D721Med (cell line): ENCODE data around the gene ASTN1.

Source experiments
- DNase-seq: peaks from one replicate; pipeline ENCODE4 v3.0.0; 2011; ENCODE audit warnings: low spot score; ENCODE audit not compliant: insufficient read length
- FAIRE-seq: peaks from 2 replicates; lab custom pipeline; 2011; peaks lifted over from hg19 to GRCh38; lab: Jason Lieb, UNC
- CTCF ChIP-seq: IDR thresholded peaks from 2 replicates; pipeline ENCODE4 v1.5.1; 2012; ENCODE audit warnings: mild to moderate bottlenecking, control low read depth; ENCODE audit not compliant: insufficient read depth; ENCODE audit errors: missing control alignments

ASTN1 gene

DNA sequence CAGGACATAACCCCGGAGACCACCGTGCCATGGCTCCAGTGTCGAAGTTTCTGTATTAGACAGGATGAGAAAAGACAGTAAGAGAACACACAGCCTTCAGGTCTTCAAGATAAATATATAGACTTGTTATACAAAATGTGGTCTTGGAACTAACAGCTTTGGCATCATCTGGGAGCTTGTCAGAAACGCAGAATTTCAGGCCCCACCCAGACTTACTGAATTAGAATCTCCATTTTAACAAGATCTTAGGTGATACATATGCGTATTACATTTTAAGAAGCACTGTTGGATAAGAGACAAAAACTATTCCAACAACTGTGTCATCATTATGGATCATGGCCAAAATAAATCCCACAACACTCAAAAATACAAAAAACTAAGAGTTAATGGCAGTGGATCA is 239.3 kb downstream of the ASTN1 start:
- no peak for TF ChIP-seq CTCF
- DNase-seq (no peak), FAIRE-seq (no peak)

- no peak for TF ChIP-seq CTCF
- no peak for FAIRE-seq
- DNase-seq: no peak
Observed at GRCh38 chr1:176923283-176923682, 241.2 kb downstream of the ASTN1 start.

- FAIRE-seq (no peak), DNase-seq (no peak)
- no peak for TF ChIP-seq CTCF
Observed at GRCh38 chr1:176919386-176920378, 244.8 kb downstream of the ASTN1 start.

GRCh38 chr1:176905648-176906047 is 258.9 kb downstream of the ASTN1 start:
- FAIRE-seq (no peak), DNase-seq (no peak)
- no peak for TF ChIP-seq CTCF

DNA sequence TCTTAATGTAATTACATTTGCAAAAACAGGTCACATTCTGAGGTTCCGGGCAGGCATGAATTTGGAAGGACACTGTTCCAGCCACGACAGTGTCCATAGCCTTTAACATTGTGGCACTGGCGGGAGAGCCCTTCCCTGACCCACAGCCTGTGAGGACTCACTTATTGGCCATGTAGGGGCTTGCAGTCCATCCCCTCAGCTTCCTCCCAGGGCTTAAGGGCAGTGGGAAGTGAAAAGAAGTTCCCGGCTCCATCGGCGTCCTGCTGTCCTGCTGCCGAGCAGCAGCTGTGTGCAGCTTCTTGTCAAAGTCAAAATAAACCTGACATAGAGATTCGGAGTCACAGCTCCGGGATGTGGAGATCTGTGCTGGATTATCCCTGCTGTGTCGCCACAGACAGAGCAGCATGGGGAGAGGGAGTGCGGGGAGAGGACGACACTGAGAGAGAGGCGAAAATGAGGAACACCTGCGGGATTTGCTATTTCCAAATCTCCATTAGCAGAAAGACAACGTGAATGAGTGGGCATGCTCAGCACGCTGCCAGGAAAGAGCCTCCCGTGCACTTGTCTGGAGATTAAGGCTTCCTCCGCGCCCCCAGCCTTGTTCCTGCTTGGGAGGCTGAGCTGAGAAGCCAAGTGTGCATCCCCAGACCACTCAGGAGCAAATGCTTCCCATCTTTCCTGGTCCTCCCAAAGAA is 260.3 kb downstream of the ASTN1 start:
- DNase-seq (no peak), FAIRE-seq (no peak)
- no peak for TF ChIP-seq CTCF

- DNase-seq: no peak
- TF ChIP-seq CTCF: no peak
- no peak for FAIRE-seq
Observed at GRCh38 chr1:176903474-176903873, 261.0 kb downstream of the ASTN1 start.
